K562 (cell line): Measurements from ENCODE around the gene GASK1A. TPM values are rescaled to one million over a fixed set of nuclear protein-coding genes. Genes with fewer than 3 reads are reported as not detected.

ENCODE experiments used
- CBX8 ChIP-seq: fragments of 200-600 bp; sonication (generic); IDR thresholded peaks from 2 replicates; pipeline ENCODE4 v1.6.1; 2012; ENCODE audit warnings: borderline replicate concordance, mixed run types, low read depth, mild to moderate bottlenecking, moderate library complexity, mixed read lengths, low read length, control low read depth, inconsistent platforms; ENCODE audit not compliant: poor library complexity, severe bottlenecking; ENCODE audit errors: extremely low read depth
- CREB1 ChIP-seq, 2 experiments: sonication (generic) in 1 of 2; formaldehyde crosslinking in 1 of 2; IDR thresholded peaks; 2 replicates each; pipeline versions ENCODE4 v1.6.1 to v1.8.0; 2012 to 2022; ENCODE audit warnings: inconsistent platforms in 1 of 2, mild to moderate bottlenecking in 1 of 2, missing genetic modification reagents in 1 of 2, moderate library complexity in 1 of 2
- CXXC5 ChIP-seq: fragments of 250-450 bp; sonication (Bioruptor Pico); IDR thresholded peaks from 2 replicates; pipeline ENCODE4 v1.8.0; 2022; ENCODE audit warnings: inconsistent platforms, mild to moderate bottlenecking, moderate library complexity
- EGR1 ChIP-seq: fragments of 450-650 bp; conservative IDR thresholded peaks from 2 replicates; pipeline ENCODE4 v1.6.1; 2017; ENCODE audit warnings: mild to moderate bottlenecking
- GATAD2A ChIP-seq: fragments of 450-650 bp; IDR thresholded peaks from 2 replicates; pipeline ENCODE4 v1.6.1; 2017
- LCOR ChIP-seq: sonication (generic); formaldehyde crosslinking; IDR thresholded peaks from 2 replicates; pipeline ENCODE4 v1.8.0; 2022; ENCODE audit warnings: mild to moderate bottlenecking, missing genetic modification reagents
- MED1 ChIP-seq: sonication (generic); formaldehyde crosslinking; IDR thresholded peaks from 2 replicates; pipeline ENCODE4 v1.8.1; 2023; ENCODE audit warnings: missing genetic modification reagents, borderline replicate concordance
- NFATC3 ChIP-seq: fragments of 450-650 bp; IDR thresholded peaks from 2 replicates; pipeline ENCODE4 v1.6.1; 2017; ENCODE audit warnings: mild to moderate bottlenecking
- PTBP1 ChIP-seq: fragments of 200-400 bp; formaldehyde crosslinking; IDR thresholded peaks from 2 replicates; pipeline ENCODE4 v1.6.1; 2017; ENCODE audit warnings: low read depth, low read length
- RHOXF2B ChIP-seq: fragments of 250-450 bp; sonication (Bioruptor Pico); conservative IDR thresholded peaks from 2 replicates; pipeline ENCODE4 v1.5.1; 2021
- SMAD4 ChIP-seq: fragments of 250-450 bp; sonication (Bioruptor Pico); conservative IDR thresholded peaks from 2 replicates; pipeline ENCODE4 v1.8.0; 2021; ENCODE audit warnings: inconsistent platforms, mild to moderate bottlenecking, moderate library complexity
- TBP ChIP-seq: optimal IDR thresholded peaks from 2 replicates; pipeline ENCODE3; 2011; ENCODE audit warnings: low read depth, low read length, improper control_type of control experiment
- TEAD4 ChIP-seq, 2 experiments: sonication (generic) in 1 of 2; formaldehyde crosslinking in 1 of 2; IDR thresholded peaks; 2 replicates each; pipeline versions ENCODE4 v1.6.1 to v1.8.0; 2012 to 2022; ENCODE audit warnings: borderline replicate concordance in 1 of 2, inconsistent platforms in 1 of 2, low read length in 1 of 2, mild to moderate bottlenecking in 1 of 2, missing genetic modification reagents in 1 of 2
- U2AF1 ChIP-seq: fragments of 200-400 bp; formaldehyde crosslinking; optimal IDR thresholded peaks from 2 replicates; pipeline ENCODE3; 2017; ENCODE audit warnings: mild to moderate bottlenecking, low read depth, low read length, moderate library complexity
- YY1 ChIP-seq, 3 experiments: IDR thresholded peaks; 2 replicates each; pipeline ENCODE4 v1.6.1; 2011; ENCODE audit warnings: low read length in 2 of 3, mild to moderate bottlenecking in 2 of 3, moderate library complexity in 2 of 3, borderline replicate concordance in 1 of 3, control low read depth in 1 of 3, low read depth in 1 of 3; ENCODE audit not compliant: insufficient read depth in 3 of 3, insufficient replicate concordance in 2 of 3, control insufficient read depth in 1 of 3, insufficient read length in 1 of 3; ENCODE audit errors: extremely low read depth in 1 of 3
- ZFX ChIP-seq: sonication (generic); formaldehyde crosslinking; IDR thresholded peaks from 2 replicates; pipeline ENCODE4 v1.8.0; 2022; ENCODE audit warnings: mild to moderate bottlenecking, missing genetic modification reagents, moderate library complexity
- ZNF282 ChIP-seq: sonication (generic); formaldehyde crosslinking; IDR thresholded peaks from 2 replicates; pipeline ENCODE4 v1.8.1; 2023; ENCODE audit warnings: missing genetic modification reagents
- polyA plus RNA-seq, 8 experiments: library from polyadenylated mRNA; depleted of rRNA in 4 of 8; stranded (reverse) in 5 of 8; unstranded in 3 of 8; fragments of >200 nt; fragmentation: Nextera tagmentation in 2 of 8; fragmentation: Illumina TruSeq in 1 of 8; extraction: Ambion mirVana in 2 of 8; extraction: Trizol in 1 of 8; gene quantifications; 2 replicates each; pipeline versions ENCODE4 v1.2.1 to v1.2.3, GENCODE V29; 2011 to 2014; ENCODE audit warnings: inconsistent platforms in 1 of 8, missing spikeins in 1 of 8
- total RNA-seq, 7 experiments: library from RNA; depleted of rRNA in 6 of 7; stranded (reverse); fragments of >200 nt in 6 of 7; fragmentation: Illumina TruSeq in 2 of 7; extraction: Trizol in 2 of 7; gene quantifications; 2 replicates each; pipeline versions ENCODE4 v1.2.1 to v1.2.3, GENCODE V29; 2011 to 2021; ENCODE audit warnings: low replicate concordance in 1 of 7
- TF ChIP-seq, protein P1 (sequence below): fragments of 250-450 bp; sonication (Bioruptor Pico); IDR thresholded peaks from 2 replicates; pipeline ENCODE4 v1.8.0; 2021; ENCODE audit warnings: borderline replicate concordance, mild to moderate bottlenecking, moderate library complexity; ENCODE audit not compliant: poor library complexity, severe bottlenecking
- TF ChIP-seq, protein P2 (sequence below), 3 experiments: fragments of 200-800 bp in 1 of 3; fragments of 250-450 bp in 1 of 3; fragments of 450-650 bp in 1 of 3; sonication (Bioruptor Pico) in 1 of 3; sonication (Bioruptor generic) in 1 of 3; formaldehyde crosslinking in 1 of 3; IDR thresholded peaks; 2 replicates each; pipeline versions ENCODE4 v1.6.1 to v1.8.0; 2016 to 2022; ENCODE audit warnings: mild to moderate bottlenecking in 2 of 3, missing genetic modification characterization in 2 of 3, missing compliant biosample characterization in 1 of 3, moderate library complexity in 1 of 3
- TF ChIP-seq, protein P3 (sequence below): fragments of 450-650 bp; formaldehyde crosslinking; IDR thresholded peaks from 2 replicates; pipeline ENCODE4 v1.4.0; 2020; ENCODE audit warnings: mild to moderate bottlenecking, moderate library complexity

GASK1A gene
- total and polyA plus RNA-seq, 9 of the 15 experiments (the other 6 are each of a cell fraction or from before 2014, with no cell fraction given), result 0.04 to 0.11 (median 0.05) TPM; not detected in 5

GRCh38 chr3:43105596-43106292 lies 126.6 kb downstream of the GASK1A start, which contains the start of gene POMGNT2 (continued):
- no peak for TF ChIP-seq PTBP1
- TF ChIP-seq CBX8, result no peak
- no peak for TF ChIP-seq MED1 (CRISPR knock-in tag)
- TF ChIP-seq ZNF282, result no peak
- TF ChIP-seq CXXC5 (CRISPR knock-in tag), result peak; percentile 83
- TF ChIP-seq, protein P1, sequence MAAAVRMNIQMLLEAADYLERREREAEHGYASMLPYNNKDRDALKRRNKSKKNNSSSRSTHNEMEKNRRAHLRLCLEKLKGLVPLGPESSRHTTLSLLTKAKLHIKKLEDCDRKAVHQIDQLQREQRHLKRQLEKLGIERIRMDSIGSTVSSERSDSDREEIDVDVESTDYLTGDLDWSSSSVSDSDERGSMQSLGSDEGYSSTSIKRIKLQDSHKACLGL (CRISPR knock-in tag), result no peak
- no peak for TF ChIP-seq RHOXF2B (CRISPR knock-in tag)
- TF ChIP-seq CREB1 (IDR thresholded peaks at IDR 0.05), result peak; percentile 27
- TF ChIP-seq CREB1 (CRISPR knock-in tag; IDR thresholded peaks at IDR 0.05), result 0 out of 2 replicates have a peak, but pooled peaks have one; percentile 29
- TF ChIP-seq, protein P2, sequence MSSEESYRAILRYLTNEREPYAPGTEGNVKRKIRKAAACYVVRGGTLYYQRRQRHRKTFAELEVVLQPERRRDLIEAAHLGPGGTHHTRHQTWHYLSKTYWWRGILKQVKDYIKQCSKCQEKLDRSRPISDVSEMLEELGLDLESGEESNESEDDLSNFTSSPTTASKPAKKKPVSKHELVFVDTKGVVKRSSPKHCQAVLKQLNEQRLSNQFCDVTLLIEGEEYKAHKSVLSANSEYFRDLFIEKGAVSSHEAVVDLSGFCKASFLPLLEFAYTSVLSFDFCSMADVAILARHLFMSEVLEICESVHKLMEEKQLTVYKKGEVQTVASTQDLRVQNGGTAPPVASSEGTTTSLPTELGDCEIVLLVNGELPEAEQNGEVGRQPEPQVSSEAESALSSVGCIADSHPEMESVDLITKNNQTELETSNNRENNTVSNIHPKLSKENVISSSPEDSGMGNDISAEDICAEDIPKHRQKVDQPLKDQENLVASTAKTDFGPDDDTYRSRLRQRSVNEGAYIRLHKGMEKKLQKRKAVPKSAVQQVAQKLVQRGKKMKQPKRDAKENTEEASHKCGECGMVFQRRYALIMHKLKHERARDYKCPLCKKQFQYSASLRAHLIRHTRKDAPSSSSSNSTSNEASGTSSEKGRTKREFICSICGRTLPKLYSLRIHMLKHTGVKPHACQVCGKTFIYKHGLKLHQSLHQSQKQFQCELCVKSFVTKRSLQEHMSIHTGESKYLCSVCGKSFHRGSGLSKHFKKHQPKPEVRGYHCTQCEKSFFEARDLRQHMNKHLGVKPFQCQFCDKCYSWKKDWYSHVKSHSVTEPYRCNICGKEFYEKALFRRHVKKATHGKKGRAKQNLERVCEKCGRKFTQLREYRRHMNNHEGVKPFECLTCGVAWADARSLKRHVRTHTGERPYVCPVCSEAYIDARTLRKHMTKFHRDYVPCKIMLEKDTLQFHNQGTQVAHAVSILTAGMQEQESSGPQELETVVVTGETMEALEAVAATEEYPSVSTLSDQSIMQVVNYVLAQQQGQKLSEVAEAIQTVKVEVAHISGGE (CRISPR knock-in tag; IDR thresholded peaks at IDR 0.05), result peak in 1 of 3 experiments; percentile 53; a peak in 1 of 6 replicates
- peak; percentile 85 for TF ChIP-seq ZFX
- TF ChIP-seq YY1 (IDR thresholded peaks at IDR 0.05; ENCODE audit: borderline replicate concordance in 1 of 3, control insufficient read depth in 1 of 3, extremely low read depth in 1 of 3, insufficient read depth in 3 of 3, insufficient read length in 1 of 3, insufficient replicate concordance in 2 of 3, low read depth in 1 of 3, low read length in 2 of 3), result peak in 2 of 3 experiments; percentile 30 to 71
- TF ChIP-seq, protein P3, sequence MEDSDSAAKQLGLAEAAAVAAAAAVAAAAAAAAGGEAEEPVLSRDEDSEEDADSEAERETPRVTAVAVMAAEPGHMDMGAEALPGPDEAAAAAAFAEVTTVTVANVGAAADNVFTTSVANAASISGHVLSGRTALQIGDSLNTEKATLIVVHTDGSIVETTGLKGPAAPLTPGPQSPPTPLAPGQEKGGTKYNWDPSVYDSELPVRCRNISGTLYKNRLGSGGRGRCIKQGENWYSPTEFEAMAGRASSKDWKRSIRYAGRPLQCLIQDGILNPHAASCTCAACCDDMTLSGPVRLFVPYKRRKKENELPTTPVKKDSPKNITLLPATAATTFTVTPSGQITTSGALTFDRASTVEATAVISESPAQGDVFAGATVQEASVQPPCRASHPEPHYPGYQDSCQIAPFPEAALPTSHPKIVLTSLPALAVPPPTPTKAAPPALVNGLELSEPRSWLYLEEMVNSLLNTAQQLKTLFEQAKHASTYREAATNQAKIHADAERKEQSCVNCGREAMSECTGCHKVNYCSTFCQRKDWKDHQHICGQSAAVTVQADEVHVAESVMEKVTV (CRISPR knock-in tag), result no peak
- TF ChIP-seq TEAD4 (IDR thresholded peaks at IDR 0.05; ENCODE audit: low read length), result peak; percentile 61
- no peak for TF ChIP-seq TEAD4 (CRISPR knock-in tag; IDR thresholded peaks at IDR 0.05; ENCODE audit: borderline replicate concordance)
- TF ChIP-seq LCOR, result 0 out of 2 replicates have a peak, but pooled peaks have one; percentile 29
- no peak for TF ChIP-seq U2AF1
- TF ChIP-seq TBP, result no peak
- peak; percentile 95 for TF ChIP-seq NFATC3
- TF ChIP-seq EGR1, result peak; percentile 38; the same call in 1 of the 2 replicates
- TF ChIP-seq GATAD2A, result no peak
- TF ChIP-seq SMAD4 (CRISPR knock-in tag), result peak; percentile 56; the same call in 1 of the 2 replicates
